OCI-LY3 (cell line): ENCODE data around the gene OGFR.

Experiments
- H2AFZ ChIP-seq: fragments of 200-600, 300-600 bp; shearing (Covaris generic); 2 replicates; pipeline ENCODE4 v1.6.0; 2014; ENCODE audit warnings: antibody characterized with exemption, low read depth, low read length
- H3K27ac ChIP-seq: fragments of 200-600, 300-600 bp; sonication (generic); 2 replicates; pipeline ENCODE4 v1.5.1; 2014; ENCODE audit warnings: mild to moderate bottlenecking, low read length, moderate library complexity, mixed read lengths
- H3K27me3 ChIP-seq: fragments of 200-600, 300-600 bp; sonication (generic); 2 replicates; pipeline ENCODE4 v1.6.1; 2014; ENCODE audit warnings: low read depth, low read length, mixed read lengths
- H3K36me3 ChIP-seq: fragments of 200-600, 300-600 bp; sonication (generic); replicated peaks from 2 replicates; pipeline ENCODE3; 2014; ENCODE audit warnings: low read depth, low read length, mixed read lengths
- H3K4me1 ChIP-seq: fragments of 300-600, 200-600 bp; sonication (generic); 2 replicates; pipeline ENCODE4 v1.6.1; 2014; ENCODE audit warnings: low read length, mixed read lengths
- H3K4me2 ChIP-seq: fragments of 200-600, 300-600 bp; sonication (generic); 2 replicates; pipeline ENCODE4 v1.6.1; 2014; ENCODE audit warnings: low read length, mixed read lengths
- H3K4me3 ChIP-seq: fragments of 300-600, 200-600 bp; sonication (generic); 2 replicates; pipeline ENCODE4 v1.5.1; 2014; ENCODE audit warnings: antibody characterized with exemption, mild to moderate bottlenecking, low read length, moderate library complexity
- H3K79me2 ChIP-seq: fragments of 300-600, 200-600 bp; shearing (Covaris generic); 2 replicates; pipeline ENCODE4 v1.6.1; 2014; ENCODE audit warnings: mild to moderate bottlenecking, low read length, mixed read lengths
- H3K9ac ChIP-seq: fragments of 300-600, 200-600 bp; shearing (Covaris generic); 2 replicates; pipeline ENCODE4 v1.6.0; 2014; ENCODE audit warnings: mild to moderate bottlenecking, low read length, moderate library complexity
- H3K9me3 ChIP-seq: fragments of 200-600, 300-600 bp; shearing (Covaris generic); 2 replicates; pipeline ENCODE4 v1.6.1; 2014; ENCODE audit warnings: low read length, mixed read lengths; ENCODE audit not compliant: insufficient read depth
- H4K20me1 ChIP-seq: fragments of 200-600, 300-600 bp; sonication (generic); 2 replicates; pipeline ENCODE4 v1.6.1; 2016; ENCODE audit warnings: low read length, mixed read lengths; ENCODE audit not compliant: insufficient read depth
- CTCF ChIP-seq: fragments of 200-600, 300-600 bp; sonication (generic); IDR thresholded peaks from 2 replicates; pipeline ENCODE4 v1.5.1; 2014; ENCODE audit warnings: antibody characterized with exemption, low read length, low read depth
- EZH2phosphoT487 ChIP-seq: fragments of 200-600 bp; shearing (Covaris generic); IDR thresholded peaks from 2 replicates; pipeline ENCODE4 v1.6.1; 2018; ENCODE audit warnings: antibody characterized with exemption, mixed run types, low read depth

Gene OGFR

GRCh38 chr20:62768234-62768546, 36.4 kb upstream of the OGFR start:
- TF ChIP-seq EZH2phosphoT487: no peak
- Histone ChIP-seq H3K9me3 (no peaks in the 10 kb centered on the region), H3K4me2 (no peak overlapping the region), H3K4me1 (no peaks in the 10 kb centered on the region), H4K20me1 (no peaks in the 10 kb centered on the region), H3K4me3 (no peak overlapping the region), H3K36me3 (no peaks in the 10 kb centered on the region), H3K9ac (no peak overlapping the region), H3K79me2 (no peaks in the 10 kb centered on the region), H3K27me3 (peaks cover 10% of the 10 kb centered on the region; the same call in 1 of the 2 replicates), H3K27ac (no peak overlapping the region), H2AFZ (no peak overlapping the region)

DNA sequence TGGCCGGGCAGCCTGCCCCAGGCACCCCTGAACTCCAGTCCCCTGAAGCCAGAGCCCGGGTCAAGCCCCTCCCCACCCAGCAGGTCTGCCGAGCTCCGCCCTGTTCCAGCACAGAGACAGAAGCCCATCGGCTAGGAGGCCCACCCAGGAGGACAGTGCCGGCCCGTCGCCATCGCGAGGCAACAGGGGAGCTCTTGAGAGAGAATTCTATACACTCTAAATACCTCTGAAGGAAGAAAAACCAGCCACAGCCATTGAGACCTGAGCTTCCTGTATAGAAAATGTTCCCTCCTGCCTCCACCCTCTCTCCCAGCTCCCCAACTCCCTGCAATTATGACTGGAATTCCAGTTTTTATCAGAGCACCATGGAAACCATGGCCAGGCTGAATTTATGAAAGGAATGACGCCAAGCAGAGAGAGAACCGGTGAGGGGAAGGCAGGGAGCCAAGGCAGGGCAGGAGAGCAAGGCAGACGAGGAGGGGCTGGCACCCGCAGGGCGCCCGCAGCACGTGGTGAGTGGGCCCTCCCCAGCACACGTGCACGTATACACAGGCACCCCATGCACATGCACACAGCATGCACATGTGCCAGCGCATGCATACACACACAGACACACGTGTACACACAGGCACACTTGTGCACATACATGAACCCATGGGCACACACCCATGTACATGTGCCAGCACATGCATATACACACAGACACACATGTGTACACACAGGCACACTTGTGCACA, 35.9 kb upstream of the OGFR start:
- peaks cover 14% of the 10 kb centered on the region for H3K27me3 ChIP-seq
- no peak overlapping the region for H3K4me3 ChIP-seq
- TF ChIP-seq CTCF (no peak), EZH2phosphoT487 (no peak)
- no peaks in the 10 kb centered on the region for H3K9me3 ChIP-seq
- no peaks in the 10 kb centered on the region for H3K36me3 ChIP-seq
- H3K4me1 ChIP-seq: no peaks in the 10 kb centered on the region
- H3K79me2 ChIP-seq: no peaks in the 10 kb centered on the region
- H3K27ac ChIP-seq: no peak overlapping the region
- no peak overlapping the region for H2AFZ ChIP-seq
- H3K4me2 ChIP-seq: no peak overlapping the region
- no peaks in the 10 kb centered on the region for H4K20me1 ChIP-seq
- H3K9ac ChIP-seq: no peak overlapping the region

DNA sequence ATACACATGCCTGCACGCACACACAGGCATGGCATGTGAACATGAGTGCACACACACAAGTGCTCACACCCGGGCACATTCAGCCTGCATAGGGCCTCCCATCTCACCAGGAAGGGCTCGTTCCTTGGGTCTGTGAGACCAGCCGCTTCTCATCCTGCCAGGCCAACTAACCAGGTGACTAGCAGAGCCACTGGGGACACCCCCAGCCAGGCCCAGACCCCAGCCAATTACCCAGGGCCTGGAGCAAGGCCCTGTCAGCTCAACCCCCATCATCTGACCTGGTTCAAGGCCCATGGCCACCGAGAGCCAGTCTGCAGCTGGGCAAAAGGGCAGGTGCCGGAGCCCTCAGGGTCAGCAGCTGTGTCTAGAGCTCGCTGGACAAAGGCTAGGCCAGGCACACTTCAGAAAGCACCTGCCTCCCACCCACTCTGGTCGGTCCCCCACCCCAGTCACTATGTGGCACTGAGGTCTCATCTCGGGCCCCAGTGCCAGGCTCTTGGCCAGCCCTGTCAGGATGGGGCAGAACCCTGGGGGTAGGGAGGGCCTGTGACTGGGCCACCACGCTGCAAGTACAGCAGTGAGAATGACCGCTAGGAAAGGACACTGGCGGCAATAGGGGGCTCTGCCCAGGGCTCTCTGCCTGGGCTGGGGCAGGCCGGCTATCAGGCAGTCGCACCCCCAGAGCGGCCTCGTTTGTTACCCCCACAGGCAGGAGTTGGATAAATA, 35.1 kb upstream of the OGFR start:
- H3K79me2 ChIP-seq: no peaks in the 10 kb centered on the region
- H3K36me3 ChIP-seq: no peaks in the 10 kb centered on the region
- no peak overlapping the region for H3K9ac ChIP-seq
- no peak for TF ChIP-seq EZH2phosphoT487
- TF ChIP-seq CTCF: no peak
- no peak overlapping the region for H3K4me2 ChIP-seq
- no peak overlapping the region for H3K4me3 ChIP-seq
- no peak overlapping the region for H2AFZ ChIP-seq
- H3K9me3 ChIP-seq: no peaks in the 10 kb centered on the region
- no peaks in the 10 kb centered on the region for H4K20me1 ChIP-seq
- H3K27ac ChIP-seq: no peak overlapping the region
- H3K27me3 ChIP-seq: peaks cover 14% of the 10 kb centered on the region
- no peaks in the 10 kb centered on the region for H3K4me1 ChIP-seq

GRCh38 chr20:62770111-62770910, 34.3 kb upstream of the OGFR start:
- Histone ChIP-seq H3K9me3 (no peaks in the 10 kb centered on the region), H3K36me3 (no peaks in the 10 kb centered on the region), H3K4me1 (no peaks in the 10 kb centered on the region), H4K20me1 (no peaks in the 10 kb centered on the region), H3K9ac (no peak overlapping the region), H2AFZ (no peak overlapping the region), H3K27ac (no peak overlapping the region), H3K4me2 (no peak overlapping the region), H3K27me3 (peaks cover 14% of the 10 kb centered on the region), H3K4me3 (no peak overlapping the region), H3K79me2 (no peaks in the 10 kb centered on the region)
- no peak for TF ChIP-seq EZH2phosphoT487
- TF ChIP-seq CTCF: no peak
